GM18909 (cell line): ENCODE data around the gene ERBB4.

Experiments used
- ATAC-seq: cut with Tn5 transposase; IDR thresholded peaks from one replicate; pipeline ENCODE4 v1.9.1; 2021; ENCODE audit warnings: mild to moderate bottlenecking; ENCODE audit not compliant: unreplicated experiment, poor library complexity

The ERBB4 gene

DNA sequence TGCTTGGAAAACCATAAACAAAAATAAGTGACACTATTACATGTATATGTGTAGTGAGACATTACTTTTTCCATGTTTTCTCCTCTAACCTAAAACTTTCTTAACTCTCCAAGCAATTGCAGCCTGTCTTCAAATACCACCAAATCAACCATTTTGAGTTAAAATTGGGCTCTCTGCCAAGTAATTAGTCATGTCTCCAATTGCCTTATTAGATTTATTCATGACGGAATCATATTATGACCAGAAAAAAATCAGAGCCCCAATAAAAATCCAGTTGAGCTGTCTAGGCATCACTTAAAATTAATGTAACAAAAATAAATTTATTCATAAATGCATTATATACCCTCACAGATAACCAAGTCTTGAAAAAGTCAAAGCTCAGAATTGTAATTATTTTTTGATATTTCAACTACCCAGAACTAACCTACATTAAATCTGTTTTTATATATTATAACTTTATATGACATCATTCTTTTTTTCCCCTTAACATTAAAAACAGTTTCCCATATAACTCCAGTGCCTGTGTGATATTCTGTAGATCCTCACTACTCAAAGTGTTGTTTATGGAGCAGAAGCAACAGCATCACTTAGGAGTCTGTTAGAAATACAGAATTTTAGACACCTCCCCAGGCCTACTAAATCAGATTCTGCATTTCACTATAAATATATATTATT lies 157.0 kb downstream of the ERBB4 start:
- ATAC-seq, result no peak

DNA sequence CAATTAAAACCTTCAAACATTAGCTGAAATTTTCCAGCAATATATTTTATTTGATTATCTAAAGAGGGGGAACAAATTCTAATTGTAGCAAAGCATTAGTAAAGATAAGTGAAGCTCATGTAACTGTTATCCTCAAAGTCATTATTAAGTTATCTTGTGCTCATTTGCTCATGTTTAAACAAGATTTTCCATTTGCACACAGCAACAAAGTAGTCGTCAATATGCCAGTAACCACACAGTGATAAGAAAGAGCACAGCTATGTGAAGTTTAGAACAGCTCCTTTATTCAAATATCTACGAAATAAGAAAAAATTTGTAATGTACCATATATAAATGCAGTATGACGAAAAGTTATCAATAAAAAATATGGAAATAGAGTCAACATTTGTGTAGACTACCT lies 159.5 kb downstream of the ERBB4 start:
- ATAC-seq, result no peak

DNA sequence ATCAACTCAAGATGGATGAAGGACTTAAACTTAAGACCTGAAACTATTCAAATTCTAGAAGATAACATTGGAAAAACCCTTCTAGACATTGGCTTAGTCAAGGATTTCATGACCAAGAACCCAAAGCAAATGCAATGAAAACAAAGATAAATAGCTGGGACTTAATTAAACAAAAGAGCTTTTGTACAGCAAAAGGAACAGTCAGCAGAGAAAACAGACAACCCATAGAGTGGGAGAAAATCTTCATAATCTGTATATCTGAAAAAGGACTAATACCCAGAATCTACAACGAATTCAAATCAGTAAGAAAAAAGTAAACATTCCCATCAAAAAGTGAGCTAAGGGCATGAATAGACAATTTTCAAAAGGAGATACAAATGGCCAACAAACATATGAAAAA lies 171.2 kb downstream of the ERBB4 start:
- no peak for ATAC-seq

DNA sequence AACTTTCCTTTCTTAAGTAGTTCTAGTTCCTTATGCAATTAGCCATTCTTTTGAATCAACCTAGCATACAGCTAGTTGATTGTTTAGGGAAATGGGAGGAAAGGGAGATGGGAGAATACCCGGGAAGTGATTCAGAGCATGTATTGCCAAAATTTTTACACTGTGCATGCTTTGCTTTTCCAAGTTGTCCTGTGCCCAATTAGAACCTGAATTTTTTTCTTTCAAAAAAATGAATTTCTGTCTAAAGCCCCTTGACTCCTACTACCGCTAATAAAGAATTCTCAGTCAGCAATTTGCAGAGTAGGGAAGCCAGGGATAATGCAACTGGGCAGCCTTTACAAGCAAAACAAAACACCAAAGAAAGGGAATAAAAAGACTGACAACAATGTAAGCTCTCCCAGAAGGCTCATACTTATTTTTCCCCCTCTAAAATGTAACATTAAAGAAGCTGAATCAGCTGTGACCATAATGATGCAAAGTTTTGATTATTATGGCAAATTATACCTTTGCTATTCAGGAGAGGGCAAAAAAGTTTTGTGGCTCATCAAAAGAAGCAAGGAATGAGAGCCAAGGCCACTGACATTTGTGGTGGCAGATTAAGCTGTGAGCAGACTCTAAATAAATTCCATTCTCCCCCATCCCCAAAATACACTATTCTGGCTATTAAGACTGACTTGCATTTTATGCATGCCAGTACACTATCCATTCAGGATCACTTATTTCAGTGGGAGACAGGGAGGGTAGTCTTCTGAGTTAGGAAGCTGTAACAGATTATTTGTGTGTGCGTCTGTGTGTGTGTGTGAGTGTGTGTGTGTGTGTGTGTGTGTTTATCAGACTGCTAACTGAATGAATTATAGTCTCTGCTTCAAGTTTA lies 174.3 kb downstream of the ERBB4 start:
- ATAC-seq, result no peak

DNA sequence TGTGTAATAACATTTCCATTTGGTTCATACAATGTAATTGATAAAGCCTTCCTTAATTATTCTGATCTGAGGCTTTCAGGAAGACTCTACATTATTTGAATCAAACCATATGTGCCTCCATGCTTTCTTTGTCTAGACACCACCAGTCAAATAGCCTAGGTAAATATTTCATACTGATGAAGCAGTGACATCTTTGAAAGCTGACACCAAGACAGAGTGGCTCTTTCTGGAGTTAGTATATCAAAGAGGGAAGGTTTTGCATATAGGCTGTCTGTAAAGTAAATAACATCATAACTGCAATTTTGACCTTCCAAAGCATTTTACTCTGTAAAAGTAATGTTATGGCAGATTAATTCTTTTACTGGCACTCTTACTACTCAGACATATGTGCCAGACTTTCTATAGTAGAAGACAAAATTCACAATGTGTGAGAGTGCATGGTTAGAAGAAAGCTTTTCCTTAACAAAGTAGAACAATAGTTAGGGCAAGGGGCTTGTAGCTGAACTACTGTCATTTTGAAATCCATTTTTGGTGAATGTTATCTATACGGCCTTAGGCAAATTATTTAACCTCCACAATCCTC lies 177.3 kb downstream of the ERBB4 start:
- ATAC-seq, result no peak

DNA sequence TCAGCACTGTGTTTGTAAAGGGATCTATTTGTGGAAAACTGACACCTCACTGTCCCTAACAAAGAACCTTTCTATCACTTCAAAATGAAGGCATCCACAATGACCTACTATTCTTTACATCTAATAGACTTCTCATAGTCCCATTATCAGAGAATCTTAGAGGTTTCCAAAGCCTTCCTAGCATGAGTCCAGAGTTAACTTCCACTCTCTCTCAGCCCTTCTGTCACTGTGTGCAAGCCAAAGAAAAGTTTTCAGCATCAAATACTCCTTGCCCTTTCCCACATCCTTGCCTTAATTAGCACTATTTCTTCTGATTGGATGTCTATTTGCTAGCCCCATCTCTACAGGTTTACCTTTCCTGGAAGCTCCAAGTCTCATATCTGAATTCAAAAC lies 178.5 kb downstream of the ERBB4 start:
- no peak for ATAC-seq

DNA sequence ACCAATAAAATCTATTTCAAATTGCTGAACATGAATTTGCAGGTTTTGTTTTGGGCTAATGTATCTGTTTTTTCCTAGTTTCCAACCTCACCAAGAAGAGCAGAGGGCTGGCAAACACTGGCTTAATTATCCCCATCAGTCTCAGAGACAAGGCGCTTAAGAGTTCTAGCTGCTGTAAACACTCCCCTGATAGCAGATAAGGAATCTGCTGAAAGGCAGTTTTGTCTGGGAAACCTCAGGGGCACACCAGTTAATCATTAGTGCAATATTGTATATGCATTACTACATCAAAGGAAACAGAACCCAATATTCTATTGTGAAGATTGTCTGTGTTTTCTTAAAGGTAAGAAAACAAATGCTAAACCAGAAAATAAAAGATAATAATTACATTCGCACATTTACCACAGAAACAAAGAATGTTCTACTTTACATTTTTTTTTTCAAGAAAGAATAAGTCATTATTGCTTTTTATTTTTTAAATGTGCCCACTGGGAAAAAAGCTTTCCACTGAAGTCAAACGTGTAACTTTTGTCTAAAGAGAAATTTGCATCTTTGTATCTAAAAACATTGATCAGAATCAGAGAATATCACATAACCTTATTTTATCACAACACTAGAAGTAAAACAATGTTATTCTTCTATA lies 179.1 kb downstream of the ERBB4 start:
- no peak for ATAC-seq

DNA sequence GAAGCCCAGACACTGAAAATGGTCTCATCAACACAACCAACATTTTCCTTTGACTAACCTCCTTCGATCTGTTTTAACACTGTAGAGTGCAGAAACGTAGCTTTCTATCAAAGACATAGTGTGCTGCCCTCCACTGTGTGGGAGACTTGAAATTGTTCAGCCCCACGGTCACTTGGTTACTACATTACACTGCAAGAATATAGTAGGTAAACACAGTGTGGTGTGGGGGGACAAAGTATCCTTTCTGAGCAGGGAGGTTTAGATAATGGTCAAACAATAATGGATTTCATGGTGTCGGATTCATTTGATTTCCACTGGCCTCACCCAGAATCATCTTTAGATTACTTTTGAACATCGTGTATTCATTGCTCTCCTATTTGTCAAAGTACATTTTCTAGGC lies 181.0 kb downstream of the ERBB4 start:
- no peak for ATAC-seq

DNA sequence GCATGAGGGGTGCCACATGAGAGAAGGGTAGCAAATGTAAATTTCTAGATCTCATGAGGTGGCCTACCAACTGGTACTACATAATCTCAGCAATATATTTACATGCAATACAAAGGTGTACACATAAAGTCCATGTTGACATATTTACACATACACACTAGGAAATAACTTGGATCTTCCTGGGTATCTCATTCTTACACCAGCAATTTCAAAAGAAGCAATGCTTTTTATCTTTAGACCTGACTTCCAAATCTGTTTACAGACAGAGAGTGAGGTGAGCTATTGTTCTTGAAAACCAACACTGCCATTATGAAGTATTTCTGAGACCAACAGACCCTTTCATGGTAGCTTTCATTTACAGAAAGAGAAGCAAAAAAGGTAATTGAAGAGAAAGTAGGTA lies 184.2 kb downstream of the ERBB4 start:
- no peak for ATAC-seq

DNA sequence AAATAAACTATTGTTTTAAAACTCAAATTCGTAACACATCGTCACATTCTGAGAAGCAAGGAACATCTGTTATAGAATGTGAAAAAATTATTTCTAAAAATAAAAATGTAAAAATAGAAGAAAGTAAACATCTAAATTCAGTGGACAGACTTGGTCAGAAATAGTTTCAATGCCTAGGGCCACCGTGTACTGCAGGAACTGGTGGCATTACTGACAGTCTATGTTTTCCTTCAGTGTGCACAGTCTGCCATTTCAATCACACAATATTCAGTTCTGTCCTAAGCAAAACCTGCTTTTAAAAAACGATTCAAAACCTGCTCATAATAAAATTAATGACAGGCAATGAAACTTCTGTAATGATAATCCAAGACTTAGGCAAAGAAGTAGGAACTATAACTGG lies 190.1 kb downstream of the ERBB4 start:
- no peak for ATAC-seq

DNA sequence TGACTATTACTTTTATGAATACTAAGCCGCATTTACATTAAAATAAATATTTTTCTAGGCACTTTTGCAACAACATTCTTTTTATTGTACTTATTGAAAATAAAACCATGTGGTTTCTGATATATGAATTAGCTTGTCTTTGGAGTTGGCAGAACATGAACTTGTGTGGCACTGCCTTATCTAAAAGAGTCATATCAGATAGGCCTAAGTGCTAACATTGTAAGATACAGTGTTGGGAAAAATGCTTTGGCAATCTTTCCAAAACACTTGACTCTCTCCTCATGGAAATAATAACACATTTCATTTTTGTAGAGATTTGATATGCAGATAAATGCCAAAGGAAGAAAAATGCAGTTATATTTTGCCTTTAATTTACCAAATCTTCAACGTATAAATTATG lies 191.7 kb downstream of the ERBB4 start:
- no peak for ATAC-seq

DNA sequence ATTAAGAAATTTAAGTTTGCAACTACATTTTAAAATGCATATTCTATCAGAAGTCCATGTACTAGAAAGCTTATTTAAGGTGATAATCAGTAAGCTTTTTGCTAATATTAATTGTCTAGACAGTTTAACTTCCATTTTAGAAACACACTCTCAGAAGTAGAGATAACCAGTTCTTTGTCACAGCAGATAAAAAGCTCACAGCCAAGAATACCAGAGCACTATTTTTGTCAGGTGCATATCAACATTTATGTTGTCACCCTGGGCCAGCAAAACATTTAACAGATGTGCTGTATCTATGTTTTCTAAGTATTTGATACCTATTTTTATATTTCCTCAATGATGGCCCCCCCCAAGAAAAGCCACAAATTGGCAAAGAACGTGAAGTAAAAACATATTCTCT lies 192.6 kb downstream of the ERBB4 start:
- no peak for ATAC-seq

DNA sequence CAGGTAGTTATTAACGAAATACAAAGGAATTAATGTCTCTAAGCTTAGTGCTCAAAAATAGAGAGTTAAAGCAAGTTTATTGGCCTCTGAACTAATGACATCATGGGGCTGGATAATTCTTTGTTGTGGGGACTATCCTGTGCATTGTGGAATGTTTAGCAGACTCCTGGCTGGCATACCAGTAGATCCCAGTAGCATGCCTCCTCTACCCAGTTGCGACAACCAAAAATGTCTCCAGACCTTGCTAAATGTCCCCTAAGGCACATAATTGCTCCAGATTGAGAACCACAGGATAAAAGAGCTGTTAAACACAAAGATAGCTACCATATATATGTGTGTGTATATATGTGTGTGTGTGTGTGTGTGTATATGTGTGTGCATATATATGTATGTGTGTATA lies 194.5 kb downstream of the ERBB4 start:
- no peak for ATAC-seq

DNA sequence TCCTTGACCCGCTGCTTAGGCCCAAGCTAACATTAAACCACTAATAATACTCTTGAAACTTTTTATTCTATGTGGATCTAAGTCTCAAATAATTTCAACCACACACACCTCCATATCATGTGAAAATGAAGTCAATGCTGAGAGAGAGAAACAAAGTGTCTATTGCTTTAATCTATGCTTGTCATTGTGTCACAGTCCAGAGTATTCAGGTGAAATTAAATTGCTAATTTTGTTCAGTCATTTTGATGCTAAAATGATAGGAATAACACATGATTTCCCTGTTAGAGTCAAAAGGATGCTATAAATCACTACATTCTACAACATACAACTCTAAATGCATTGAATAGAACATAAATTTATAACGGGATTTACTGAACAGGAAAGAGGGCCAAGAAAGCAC lies 195.4 kb downstream of the ERBB4 start:
- no peak for ATAC-seq

DNA sequence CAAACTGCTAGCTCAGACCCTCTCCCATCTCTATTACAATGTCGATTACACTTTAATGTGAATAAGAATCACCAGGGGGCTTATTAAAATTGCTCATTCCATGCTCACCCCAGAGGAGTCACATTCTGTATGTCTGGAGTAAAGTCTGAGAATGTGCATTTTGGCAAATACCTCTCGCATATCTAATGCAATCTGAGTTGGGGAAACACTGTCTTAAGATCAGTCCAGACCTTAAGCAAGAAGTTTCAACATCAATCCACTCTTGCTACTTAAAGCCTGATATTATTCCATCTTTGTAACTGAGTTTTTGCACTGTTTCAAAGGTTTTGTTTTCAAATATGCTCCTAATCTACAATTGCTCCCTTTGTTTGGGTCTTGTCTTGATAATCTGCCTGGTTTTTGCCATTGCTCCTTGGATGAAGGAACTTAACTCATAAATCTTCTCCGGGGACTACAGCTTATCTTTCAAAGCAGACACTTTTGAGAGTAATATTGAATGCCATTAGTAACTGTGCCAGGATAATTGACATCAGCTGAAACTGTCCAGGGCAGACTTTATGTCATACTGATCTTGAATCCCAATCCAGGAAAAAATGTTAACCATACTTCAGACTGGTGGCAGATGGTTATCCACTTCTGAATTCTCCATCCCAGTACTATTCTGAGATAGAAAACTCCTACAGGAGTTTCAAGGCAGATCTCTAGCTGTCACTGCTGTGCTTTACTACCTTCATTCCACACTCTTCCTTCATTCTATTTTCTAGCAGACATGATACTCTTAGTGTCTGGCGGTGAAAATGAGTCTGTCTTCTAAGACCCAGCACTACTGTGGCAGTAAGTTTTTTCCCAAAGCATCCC lies 200.9 kb downstream of the ERBB4 start:
- no peak for ATAC-seq

DNA sequence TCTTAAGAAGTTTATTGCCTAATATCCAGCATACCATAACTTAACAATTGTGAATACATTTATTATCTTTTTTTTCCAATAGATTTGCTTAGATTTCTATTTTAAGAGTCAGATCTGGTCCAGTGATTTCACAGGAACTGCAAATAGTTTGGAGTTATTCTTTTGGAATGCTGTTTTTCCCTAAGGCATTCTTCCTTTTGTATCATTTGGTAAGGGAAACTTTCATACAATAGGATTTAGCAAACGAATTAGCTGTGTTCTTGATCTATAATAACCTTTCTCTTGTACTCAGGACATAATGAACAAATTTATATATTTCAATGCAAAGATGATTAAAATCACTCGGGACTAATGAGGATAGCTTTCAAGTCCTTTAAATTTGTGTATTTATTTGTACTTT lies 201.6 kb downstream of the ERBB4 start:
- no peak for ATAC-seq

DNA sequence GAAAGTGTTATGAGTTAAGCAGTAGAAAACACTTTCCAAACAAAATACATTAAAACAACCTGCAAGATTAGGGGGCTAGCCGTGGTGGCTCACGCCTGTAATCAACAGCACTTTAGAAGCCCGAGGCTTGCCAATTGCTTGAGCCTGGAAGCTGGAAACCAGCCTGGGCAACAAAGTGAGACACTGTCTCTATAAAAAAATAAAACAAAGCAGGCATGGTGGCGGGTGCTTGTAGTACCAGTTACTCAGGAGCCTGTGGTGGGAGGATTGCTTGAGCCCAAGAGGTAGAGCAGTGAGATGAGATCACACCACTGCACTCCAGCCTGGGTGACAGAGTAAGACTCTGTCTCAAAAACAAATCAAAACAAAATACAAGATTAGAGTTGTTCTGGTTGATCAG lies 208.3 kb downstream of the ERBB4 start:
- no peak for ATAC-seq

DNA sequence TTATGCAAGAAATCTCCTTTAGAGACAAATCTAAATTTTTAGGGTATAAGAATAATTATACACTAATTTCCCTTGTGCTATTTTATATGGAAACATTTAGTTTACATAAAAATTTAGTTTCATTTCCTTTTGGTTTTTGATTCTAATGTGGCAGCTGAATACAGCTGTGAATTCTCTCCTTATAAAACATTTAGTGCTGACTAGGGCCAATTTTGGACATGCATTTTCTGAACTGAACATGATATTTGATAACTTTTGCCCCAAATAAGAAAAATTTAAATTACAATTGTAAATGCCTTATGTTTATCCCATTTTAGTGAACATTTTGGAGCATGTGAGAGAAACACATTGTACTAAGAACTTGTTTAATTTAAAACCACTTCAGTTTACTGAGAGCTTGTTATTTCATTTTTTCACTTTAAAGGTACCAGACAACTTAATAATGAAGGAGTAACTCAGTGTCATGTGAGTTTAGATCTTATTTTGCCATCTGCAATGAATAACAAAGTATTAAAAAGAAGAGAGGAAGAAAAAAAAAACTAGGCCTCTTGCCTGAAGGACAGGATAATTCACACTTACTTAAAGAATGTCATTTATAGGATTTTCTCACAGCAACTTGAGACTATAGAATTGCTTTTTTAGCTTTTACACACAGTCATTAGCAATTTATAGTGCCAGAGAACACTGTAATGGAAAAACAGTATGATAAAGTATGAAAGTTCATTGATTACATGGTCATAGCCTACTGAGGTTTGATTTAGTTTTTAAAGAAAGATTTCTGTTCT lies 209.7 kb downstream of the ERBB4 start:
- ATAC-seq, result no peak

DNA sequence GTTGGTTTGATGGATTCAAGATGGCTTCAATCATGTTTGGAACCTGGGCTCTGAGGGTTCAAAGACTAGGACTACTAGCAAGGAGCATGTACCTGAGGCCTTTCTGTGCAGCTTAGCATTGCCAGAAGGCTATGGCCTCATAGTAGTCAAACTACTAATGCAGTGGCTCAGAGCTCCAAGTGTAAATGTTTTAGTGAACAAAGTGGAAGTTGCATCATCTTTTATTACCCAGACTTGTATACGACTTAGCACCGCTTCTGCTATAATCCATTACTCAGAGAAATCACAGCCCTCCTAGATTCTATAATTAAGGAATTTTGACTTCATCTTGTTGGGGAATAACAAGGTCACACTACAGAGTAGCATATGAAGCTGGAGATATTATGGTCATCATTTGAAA lies 210.5 kb downstream of the ERBB4 start:
- no peak for ATAC-seq
